Cardiac muscle cell (in vitro differentiated cells and primary cell): Measurements from ENCODE around the gene CDC42EP3. TPM values are rescaled to one million over a fixed set of nuclear protein-coding genes. Genes with fewer than 3 reads are reported as not detected.

Experiments
- DNase-seq, 2 donors: peaks; one replicate each; pipeline versions ENCODE4 v3.0.0 to v3.0.0-alpha.2; 2010 to 2017; ENCODE audit warnings: low read depth in 1 of 2, low spot score in 1 of 2
- H3K27ac ChIP-seq: fragments of 200-600 bp; sonication (generic); 2 replicates; pipeline ENCODE4 v1.5.1; 2016
- H3K27me3 ChIP-seq: fragments of 200-600 bp; sonication (generic); 2 replicates; pipeline ENCODE4 v1.6.0; 2016; ENCODE audit warnings: control low read depth
- H3K36me3 ChIP-seq: fragments of 200-600 bp; sonication (generic); 2 replicates; pipeline ENCODE4 v1.5.1; 2016; ENCODE audit warnings: control low read depth
- H3K4me1 ChIP-seq: fragments of 200-600 bp; sonication (generic); 2 replicates; pipeline ENCODE4 v1.8.1; 2017; ENCODE audit warnings: low read depth, mild to moderate bottlenecking, mixed run types
- H3K4me3 ChIP-seq: fragments of 200-600 bp; sonication (generic); 2 replicates; pipeline ENCODE4 v1.5.1; 2016; ENCODE audit warnings: mild to moderate bottlenecking
- H3K9me3 ChIP-seq: fragments of 200-600 bp; sonication (generic); 2 replicates; pipeline ENCODE4 v1.5.1; 2017; ENCODE audit warnings: low read depth, mild to moderate bottlenecking, control low read depth
- polyA plus RNA-seq: library from polyadenylated mRNA; unstranded; fragments of >200 nt; fragmentation: Nextera tagmentation; extraction: Ambion mirVana; gene quantifications from 2 replicates; pipeline ENCODE4 v1.2.1, GENCODE V29; 2016
- total RNA-seq: library from RNA; depleted of rRNA; stranded (reverse); fragments of >200 nt; gene quantifications from 2 replicates; pipeline ENCODE4 v1.2.3, GENCODE V29; 2016
- TF ChIP-seq, protein P1 (sequence below): IDR thresholded peaks from 2 replicates; pipeline ENCODE4 v1.5.1; 2012; ENCODE audit warnings: low read depth, mild to moderate bottlenecking, low read length

The CDC42EP3 gene
- total and polyA plus RNA-seq, 2 experiments from 2014 or later = 36.2 to 56.7 TPM

DNA sequence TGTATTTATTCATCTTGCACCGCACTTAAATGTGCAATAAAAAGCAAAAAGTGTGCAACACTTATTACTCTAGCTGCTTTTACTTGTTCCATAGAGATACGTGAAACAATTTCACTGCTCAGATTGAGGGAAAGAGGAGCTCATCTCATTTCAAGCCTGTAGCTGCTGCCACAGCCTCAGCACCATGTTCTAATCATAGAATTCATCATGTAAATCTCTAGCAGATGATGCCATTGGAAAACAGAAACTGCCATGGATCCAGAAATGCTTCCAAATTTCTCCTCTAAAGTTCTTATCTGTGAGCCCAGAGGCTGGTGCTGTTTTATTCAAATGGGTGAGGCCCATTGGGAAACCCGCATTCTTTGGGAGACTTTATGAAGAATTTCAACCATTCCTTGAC lies 2.0 kb downstream of the CDC42EP3 start:
- no peaks in the 10 kb centered on the region for H3K36me3 ChIP-seq
- H3K27ac ChIP-seq = no peak overlapping the region
- no peaks in the 10 kb centered on the region for H3K9me3 ChIP-seq
- peak in 1 of 2 donors; percentile 36 for DNase-seq
- peaks cover 40% of the 10 kb centered on the region for H3K4me1 ChIP-seq
- H3K27me3 ChIP-seq = no peaks in the 10 kb centered on the region
- TF ChIP-seq, protein P1, sequence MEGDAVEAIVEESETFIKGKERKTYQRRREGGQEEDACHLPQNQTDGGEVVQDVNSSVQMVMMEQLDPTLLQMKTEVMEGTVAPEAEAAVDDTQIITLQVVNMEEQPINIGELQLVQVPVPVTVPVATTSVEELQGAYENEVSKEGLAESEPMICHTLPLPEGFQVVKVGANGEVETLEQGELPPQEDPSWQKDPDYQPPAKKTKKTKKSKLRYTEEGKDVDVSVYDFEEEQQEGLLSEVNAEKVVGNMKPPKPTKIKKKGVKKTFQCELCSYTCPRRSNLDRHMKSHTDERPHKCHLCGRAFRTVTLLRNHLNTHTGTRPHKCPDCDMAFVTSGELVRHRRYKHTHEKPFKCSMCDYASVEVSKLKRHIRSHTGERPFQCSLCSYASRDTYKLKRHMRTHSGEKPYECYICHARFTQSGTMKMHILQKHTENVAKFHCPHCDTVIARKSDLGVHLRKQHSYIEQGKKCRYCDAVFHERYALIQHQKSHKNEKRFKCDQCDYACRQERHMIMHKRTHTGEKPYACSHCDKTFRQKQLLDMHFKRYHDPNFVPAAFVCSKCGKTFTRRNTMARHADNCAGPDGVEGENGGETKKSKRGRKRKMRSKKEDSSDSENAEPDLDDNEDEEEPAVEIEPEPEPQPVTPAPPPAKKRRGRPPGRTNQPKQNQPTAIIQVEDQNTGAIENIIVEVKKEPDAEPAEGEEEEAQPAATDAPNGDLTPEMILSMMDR = no peak
- peak overlapping the region; percentile 90 for H3K4me3 ChIP-seq

DNA sequence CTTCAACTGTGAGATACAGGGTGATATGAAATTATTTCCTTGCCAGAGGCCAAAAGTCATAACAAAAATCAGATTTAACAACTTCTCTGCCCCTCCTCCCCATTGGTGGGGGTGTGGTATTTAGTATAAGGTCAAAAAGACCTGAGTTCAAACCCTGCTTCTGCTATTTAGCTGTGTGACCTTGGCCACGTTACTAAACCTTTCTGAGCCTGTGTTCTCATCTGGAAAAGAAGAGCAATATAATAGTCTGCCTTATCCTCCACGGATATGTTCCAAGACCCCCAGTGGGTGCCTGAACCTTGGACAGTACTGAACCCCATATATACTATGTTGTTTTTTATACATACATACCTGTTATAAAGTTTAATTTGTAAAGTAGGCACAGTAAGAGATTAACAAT lies 3.7 kb downstream of the CDC42EP3 start:
- TF ChIP-seq, protein P1 = no peak
- Histone ChIP-seq H3K4me3 (no peak overlapping the region), H3K36me3 (peaks cover 4% of the 10 kb centered on the region), H3K27me3 (no peaks in the 10 kb centered on the region), H3K27ac (no peak overlapping the region), H3K9me3 (no peaks in the 10 kb centered on the region), H3K4me1 (peaks cover 40% of the 10 kb centered on the region)
- no peak for DNase-seq

- no peaks in the 10 kb centered on the region for H3K9me3 ChIP-seq
- peaks cover 4% of the 10 kb centered on the region for H3K36me3 ChIP-seq
- TF ChIP-seq, protein P1 = no peak
- no peak overlapping the region for H3K4me3 ChIP-seq
- no peak for DNase-seq
- no peak overlapping the region for H3K27ac ChIP-seq
- no peaks in the 10 kb centered on the region for H3K27me3 ChIP-seq
- peaks cover 45% of the 10 kb centered on the region for H3K4me1 ChIP-seq
These were observed 4.7 kb downstream of the CDC42EP3 start for GRCh38 chr2:37666772-37667171.

DNA sequence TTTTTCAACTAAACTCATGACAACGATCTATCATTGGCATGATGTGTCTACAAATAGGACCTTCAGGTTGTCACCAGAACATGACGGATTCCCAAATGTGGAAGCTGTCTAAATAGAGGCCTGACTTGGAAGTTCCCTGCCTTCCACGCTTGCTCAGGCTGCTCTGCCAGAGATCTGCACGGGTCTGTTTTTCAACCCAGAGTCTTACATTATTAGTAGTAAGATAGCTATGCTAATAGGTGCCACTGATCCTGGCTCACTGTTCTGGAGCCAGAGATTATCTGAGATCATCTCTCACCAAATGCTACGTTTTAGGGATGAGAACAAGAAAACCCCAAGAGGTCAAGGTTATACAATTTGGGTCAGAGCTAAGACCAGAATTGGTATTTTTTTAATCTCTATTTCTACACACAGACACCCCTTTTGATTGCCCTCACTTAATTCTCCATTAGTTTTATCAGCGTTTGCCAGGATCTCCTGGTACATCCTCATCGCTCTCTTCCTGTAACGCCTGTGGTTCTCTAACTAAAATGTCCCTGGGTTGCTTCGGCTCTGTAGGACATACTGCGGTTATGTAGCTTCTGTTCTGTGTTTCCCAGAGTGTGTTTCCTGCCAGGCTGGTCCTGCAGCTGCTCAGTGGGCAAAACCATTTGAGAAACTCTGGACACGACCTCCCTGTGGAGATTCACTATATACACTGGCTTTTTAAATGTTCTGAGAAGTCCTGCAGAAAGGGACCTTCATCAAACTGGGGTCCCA lies 5.7 kb downstream of the CDC42EP3 start:
- no peaks in the 10 kb centered on the region for H3K27me3 ChIP-seq
- H3K4me3 ChIP-seq = no peak overlapping the region
- TF ChIP-seq, protein P1 = no peak
- no peak overlapping the region for H3K27ac ChIP-seq
- no peak for DNase-seq
- no peaks in the 10 kb centered on the region for H3K9me3 ChIP-seq
- peaks cover 4% of the 10 kb centered on the region for H3K36me3 ChIP-seq
- H3K4me1 ChIP-seq = peaks cover 52% of the 10 kb centered on the region

GRCh38 chr2:37665043-37665442 lies 6.4 kb downstream of the CDC42EP3 start:
- Histone ChIP-seq H3K27me3 (no peaks in the 10 kb centered on the region), H3K4me3 (no peak overlapping the region), H3K4me1 (peaks cover 59% of the 10 kb centered on the region), H3K36me3 (peaks cover 4% of the 10 kb centered on the region), H3K9me3 (no peaks in the 10 kb centered on the region), H3K27ac (no peak overlapping the region)
- TF ChIP-seq, protein P1 = no peak
- no peak for DNase-seq
